Muscle of arm (tissue), 14 donors: Measurements from ENCODE around the gene RPAP2. TPM values are rescaled to one million over a fixed set of nuclear protein-coding genes. Genes with fewer than 3 reads are reported as not detected.
"Not testable (repeated sequence)": the region's sequence is repeated elsewhere in the genome, so short reads cannot be mapped to it uniquely, and the experiment has no call there.

ENCODE experiments used
- DNase-seq: peaks from one replicate; pipeline ENCODE4 v3.0.0-alpha.2; 2013
- long read RNA-seq, 11 donors: transcript quantifications; one replicate each; lab custom pipeline, GENCODE V29; 2026
- polyA plus RNA-seq, 12 donors: library from polyadenylated mRNA; unstranded; fragments of 120-200 nt; gene quantifications; one replicate each; pipeline ENCODE4 v1.2.1, GENCODE V29; 2013; ENCODE audit not compliant: insufficient read length in 12 of 12

The RPAP2 gene
- 10 to 100 TPM in 11 of 12 donors, not detected in 1; 17.8 to 25.1 (median 21.1) TPM for polyA plus RNA-seq
- long read RNA-seq, donor 1, full-length matches to known transcripts = 2 of 20 reads
- long read RNA-seq, donor 1, partial matches to known transcripts = 18 of 20 reads
- long read RNA-seq, donor 1, other reads (novel, unspliced or antisense) = 0 of 20 reads
- long read RNA-seq, donor 2, full-length matches to known transcripts = 4 of 4 reads
- long read RNA-seq, donor 2, partial matches to known transcripts = 0 of 4 reads
- long read RNA-seq, donor 2, other reads (novel, unspliced or antisense) = 0 of 4 reads
- long read RNA-seq, donor 3, full-length matches to known transcripts = 1 of 1 reads
- long read RNA-seq, donor 3, partial matches to known transcripts = 0 of 1 reads
- long read RNA-seq, donor 3, other reads (novel, unspliced or antisense) = 0 of 1 reads
- long read RNA-seq, donor 4 = 0 reads
- long read RNA-seq, donor 5, full-length matches to known transcripts = 2 of 2 reads
- long read RNA-seq, donor 5, partial matches to known transcripts = 0 of 2 reads
- long read RNA-seq, donor 5, other reads (novel, unspliced or antisense) = 0 of 2 reads
- long read RNA-seq, donor 6, full-length matches to known transcripts = 2 of 2 reads
- long read RNA-seq, donor 6, partial matches to known transcripts = 0 of 2 reads
- long read RNA-seq, donor 6, other reads (novel, unspliced or antisense) = 0 of 2 reads
- long read RNA-seq, donor 7, full-length matches to known transcripts = 1 of 1 reads
- long read RNA-seq, donor 7, partial matches to known transcripts = 0 of 1 reads
- long read RNA-seq, donor 7, other reads (novel, unspliced or antisense) = 0 of 1 reads
- long read RNA-seq, donor 8, full-length matches to known transcripts = 2 of 2 reads
- long read RNA-seq, donor 8, partial matches to known transcripts = 0 of 2 reads
- long read RNA-seq, donor 8, other reads (novel, unspliced or antisense) = 0 of 2 reads
- long read RNA-seq, donor 9, full-length matches to known transcripts = 3 of 3 reads
- long read RNA-seq, donor 9, partial matches to known transcripts = 0 of 3 reads
- long read RNA-seq, donor 9, other reads (novel, unspliced or antisense) = 0 of 3 reads
- long read RNA-seq, donor 10, full-length matches to known transcripts = 1 of 1 reads
- long read RNA-seq, donor 10, partial matches to known transcripts = 0 of 1 reads
- long read RNA-seq, donor 10, other reads (novel, unspliced or antisense) = 0 of 1 reads
- long read RNA-seq, donor 11, partial matches to known transcripts = 8 of 8 reads
- long read RNA-seq, donor 11, other reads (novel, unspliced or antisense) = 0 of 8 reads

DNA sequence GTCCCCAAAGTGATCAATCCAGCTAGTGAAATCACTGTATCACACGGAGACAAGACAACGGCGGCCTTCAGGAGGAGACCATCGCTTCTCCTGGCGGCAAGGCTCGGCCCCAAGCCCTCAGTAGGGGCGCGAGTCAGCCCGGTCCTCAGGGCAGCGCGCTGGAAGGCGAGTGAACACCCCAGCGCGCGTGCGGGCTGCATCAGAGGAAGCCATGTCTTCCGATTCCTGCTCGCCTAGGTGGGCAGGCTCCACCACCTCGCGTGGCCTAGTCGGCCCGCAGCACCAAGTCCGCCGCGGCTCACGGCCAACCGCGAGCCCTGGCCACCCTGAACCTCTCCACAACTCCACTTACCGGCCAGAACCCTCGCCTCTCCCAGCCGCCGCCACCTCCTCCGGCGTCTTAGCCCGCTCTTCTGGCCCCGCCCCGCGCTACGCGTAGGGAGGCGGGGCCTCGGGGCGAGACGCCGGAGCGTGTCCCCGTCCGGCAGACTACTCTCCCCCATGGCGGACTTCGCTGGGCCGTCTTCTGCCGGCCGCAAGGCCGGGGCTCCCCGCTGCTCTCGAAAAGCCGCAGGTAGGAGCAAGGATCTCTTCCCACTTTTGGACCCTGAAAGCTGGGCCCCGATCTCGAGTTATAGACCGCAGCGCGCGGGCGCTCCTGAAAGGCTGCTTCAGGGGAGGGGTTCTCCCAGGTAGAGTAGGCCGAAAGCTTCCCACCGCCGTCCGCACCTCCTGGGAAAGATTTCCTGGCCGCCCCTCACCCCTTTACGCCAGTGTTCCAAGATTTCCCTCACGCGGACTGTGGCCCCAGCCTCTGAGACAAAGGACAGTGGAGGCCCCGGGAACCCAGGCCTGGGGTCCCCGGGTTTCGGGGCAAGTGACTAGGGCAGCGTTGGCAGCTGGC, at the start of gene RPAP2, which contains the start of gene GLMN:
TSS of gene RPAP2 (plus strand) at position 487 of the 904 bp plus-strand sequence. CDS start at position 502, 15 bp downstream.
TSS of gene GLMN (minus strand) at position 415 of the 904 bp plus-strand sequence. CDS start 988 bp downstream, outside the sequence.
- DNase-seq = peak; percentile 90

DNA sequence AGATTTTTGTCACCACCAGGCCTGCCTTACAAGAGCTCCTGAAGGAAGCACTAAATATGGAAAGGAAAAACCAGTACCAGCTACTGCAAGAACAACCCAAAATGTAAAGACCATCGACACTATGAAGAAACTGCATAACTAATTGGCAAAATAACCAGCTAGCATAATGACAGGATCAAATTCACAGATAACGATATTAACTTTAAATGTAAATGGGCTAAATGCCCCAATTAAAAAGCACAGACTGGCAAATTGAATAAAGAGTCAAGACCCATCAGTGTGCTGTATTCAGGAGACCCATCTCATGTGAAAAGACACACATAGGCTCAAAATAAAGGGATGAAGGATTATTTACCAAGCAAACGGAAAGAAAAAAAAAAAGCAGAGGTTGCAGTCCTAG, 44.1 kb upstream of the RPAP2 start:
- DNase-seq = not testable (repeated sequence)

DNA sequence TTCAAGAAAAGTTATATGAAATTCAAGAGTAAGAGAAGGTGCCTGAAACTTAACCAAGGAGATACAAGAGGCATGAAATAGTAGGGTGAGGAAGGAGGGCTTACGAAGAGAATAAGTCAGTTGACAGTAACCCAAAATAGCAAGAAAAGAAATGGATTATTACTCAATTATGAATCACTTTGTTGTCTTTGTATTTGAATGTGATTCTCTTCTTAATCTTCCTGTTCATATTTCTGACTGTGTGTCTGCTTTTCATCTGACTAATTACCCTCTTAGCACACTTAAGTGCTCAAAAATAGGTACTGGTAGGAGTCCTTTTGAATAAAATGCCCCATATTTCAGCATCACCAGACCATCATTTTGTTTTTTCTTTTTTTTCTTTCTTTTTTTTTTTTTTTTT, 39.5 kb upstream of the RPAP2 start:
- DNase-seq = no peak

- no peak for DNase-seq
Observed at GRCh38 chr1:92262516-92262915, 36.3 kb upstream of the RPAP2 start.

GRCh38 chr1:92273039-92273438, 25.8 kb upstream of the RPAP2 start:
- no peak for DNase-seq

DNA sequence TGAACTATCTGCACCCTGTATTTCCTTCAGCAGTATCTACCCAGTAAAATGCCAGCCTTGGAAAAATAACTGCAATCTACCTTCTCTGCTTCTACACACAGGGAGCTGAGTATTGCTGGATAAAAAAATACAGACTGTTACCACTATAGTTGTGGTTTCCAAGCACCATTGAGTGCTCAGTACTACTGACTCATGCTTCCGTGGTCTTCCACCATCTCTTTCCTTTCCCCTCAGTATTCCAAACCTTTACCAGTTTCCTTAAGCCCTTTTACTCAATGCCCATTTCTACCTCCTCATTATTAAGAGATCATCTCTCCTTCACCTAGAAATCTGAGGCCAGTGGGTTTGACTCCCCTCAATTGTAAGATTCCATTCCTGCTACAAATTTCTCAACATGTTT, 23.9 kb upstream of the RPAP2 start:
- DNase-seq = no peak

- no peak for DNase-seq
Observed at GRCh38 chr1:92276082-92276481, 22.8 kb upstream of the RPAP2 start.

GRCh38 chr1:92277105-92277723, 21.6 kb upstream of the RPAP2 start:
- no peak for DNase-seq

GRCh38 chr1:92279781-92280180, 19.1 kb upstream of the RPAP2 start:
- DNase-seq = not testable (repeated sequence)

- DNase-seq = not testable (repeated sequence)
Observed at GRCh38 chr1:92281411-92281810, 17.4 kb upstream of the RPAP2 start.

- peak; percentile 49 for DNase-seq
Observed at GRCh38 chr1:92291372-92291999, 7.4 kb upstream of the RPAP2 start.

DNA sequence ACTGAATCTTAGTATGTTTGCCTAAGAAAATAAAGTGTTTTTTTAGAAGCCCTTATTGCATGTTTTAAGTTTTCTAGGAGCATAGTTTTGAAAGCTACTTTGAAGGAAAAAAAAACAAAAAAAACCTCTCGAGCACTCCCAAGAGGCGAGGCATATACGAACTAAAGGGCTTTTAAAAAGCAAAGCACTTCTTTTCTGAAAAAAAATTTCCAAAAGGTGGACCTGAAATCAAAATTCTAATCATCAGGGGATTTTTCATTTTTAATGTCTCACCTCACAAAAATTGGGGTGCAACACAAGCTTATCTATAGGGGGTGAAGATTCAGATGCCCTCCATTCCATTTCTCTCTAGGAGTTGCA, 666 bp upstream of the RPAP2 start:
- DNase-seq = no peak

- DNase-seq = peak; percentile 5
Observed at GRCh38 chr1:92299477-92300150, 755 bp downstream of the RPAP2 start.

DNA sequence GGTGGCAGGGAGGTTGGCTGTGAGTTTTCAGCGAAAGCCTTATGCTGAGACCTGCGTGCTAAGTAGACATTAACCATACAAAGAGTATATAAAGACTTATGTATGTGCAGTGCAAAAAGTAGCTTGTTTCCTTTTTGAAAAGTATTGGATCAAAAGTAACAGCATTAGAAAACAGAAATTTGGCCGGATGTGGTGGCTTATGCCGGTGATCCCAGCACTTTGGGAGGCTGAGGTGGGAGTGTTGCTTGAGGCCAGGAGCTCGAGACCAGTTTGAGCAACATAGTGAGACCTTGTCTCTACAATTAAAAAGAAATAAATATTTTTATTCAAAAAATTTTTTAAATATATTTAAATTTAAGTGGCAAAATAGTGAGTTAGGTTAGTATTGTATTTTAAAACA, 2.2 kb downstream of the RPAP2 start:
- DNase-seq = no peak

GRCh38 chr1:92306020-92306419, 7.2 kb downstream of the RPAP2 start:
- no peak for DNase-seq

- no peak for DNase-seq
Observed at GRCh38 chr1:92307980-92308379, 9.1 kb downstream of the RPAP2 start.

DNA sequence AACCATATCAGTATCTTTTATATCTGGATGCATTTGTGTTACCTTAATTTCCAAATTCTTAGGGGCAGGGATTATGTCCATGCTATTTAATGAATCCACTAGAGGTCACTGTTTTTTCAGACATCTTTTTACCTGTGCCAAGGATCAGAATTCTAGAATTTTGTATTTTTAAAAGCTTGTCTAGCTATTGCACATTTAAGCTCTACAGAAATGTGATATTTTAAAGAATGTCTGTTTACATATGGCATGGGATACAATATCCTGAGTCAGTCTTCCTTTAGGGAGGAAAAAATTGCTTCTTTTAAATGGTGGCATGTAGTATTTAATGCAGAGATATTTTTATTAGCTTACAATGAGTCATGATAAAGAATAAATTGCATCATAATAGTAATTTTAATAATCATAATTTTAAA, 11.3 kb downstream of the RPAP2 start:
- DNase-seq = peak; percentile 5

DNA sequence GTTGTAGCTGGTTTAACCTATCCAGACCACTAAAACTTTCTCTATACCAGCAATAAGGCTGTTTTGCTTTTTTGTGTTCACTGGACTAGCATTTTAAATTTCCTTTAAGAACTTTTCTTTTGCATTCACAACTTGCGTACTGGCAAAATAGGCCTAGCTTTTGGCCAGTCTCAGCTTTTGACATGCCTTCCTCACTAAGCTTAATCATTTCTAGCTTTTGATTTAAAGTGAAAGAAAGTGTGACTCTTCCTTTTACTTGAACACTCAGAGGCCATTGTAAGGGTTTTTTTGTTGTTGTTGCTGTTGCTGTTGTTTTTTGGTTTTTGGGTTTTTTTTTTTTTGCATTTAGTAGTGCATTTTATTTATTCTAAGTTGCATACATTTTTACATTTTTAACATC, 15.2 kb downstream of the RPAP2 start:
- no peak for DNase-seq
